ENCODE results near the gene NPAS3.

- TF ChIP-seq REST (IDR thresholded peaks at IDR 0.05; ENCODE audit: insufficient read depth in 1 of 2, low read depth in 2 of 2, low read length in 2 of 2) = no peak
- no peak for TF ChIP-seq SIN3A (IDR thresholded peaks at IDR 0.05; ENCODE audit: borderline replicate concordance, insufficient read depth, low read length)
- TF ChIP-seq POLR2AphosphoS5 (IDR thresholded peaks at IDR 0.05; ENCODE audit: low read depth, low read length) = no peak
These were observed 510.6 kb downstream of the NPAS3 start for GRCh38 chr14:33449268-33449667.

Data from PFSK-1 (cell line).